ENCODE measurements around the gene PKN1.
"Not testable (repeated sequence)": the region's sequence is repeated elsewhere in the genome, so short reads cannot be mapped to it uniquely, and the experiment has no call there.

PKN1 gene

GRCh38 chr19:14433554-14434501, 722 bp downstream of the PKN1 start:
- peak; percentile 61 for DNase-seq

DNA sequence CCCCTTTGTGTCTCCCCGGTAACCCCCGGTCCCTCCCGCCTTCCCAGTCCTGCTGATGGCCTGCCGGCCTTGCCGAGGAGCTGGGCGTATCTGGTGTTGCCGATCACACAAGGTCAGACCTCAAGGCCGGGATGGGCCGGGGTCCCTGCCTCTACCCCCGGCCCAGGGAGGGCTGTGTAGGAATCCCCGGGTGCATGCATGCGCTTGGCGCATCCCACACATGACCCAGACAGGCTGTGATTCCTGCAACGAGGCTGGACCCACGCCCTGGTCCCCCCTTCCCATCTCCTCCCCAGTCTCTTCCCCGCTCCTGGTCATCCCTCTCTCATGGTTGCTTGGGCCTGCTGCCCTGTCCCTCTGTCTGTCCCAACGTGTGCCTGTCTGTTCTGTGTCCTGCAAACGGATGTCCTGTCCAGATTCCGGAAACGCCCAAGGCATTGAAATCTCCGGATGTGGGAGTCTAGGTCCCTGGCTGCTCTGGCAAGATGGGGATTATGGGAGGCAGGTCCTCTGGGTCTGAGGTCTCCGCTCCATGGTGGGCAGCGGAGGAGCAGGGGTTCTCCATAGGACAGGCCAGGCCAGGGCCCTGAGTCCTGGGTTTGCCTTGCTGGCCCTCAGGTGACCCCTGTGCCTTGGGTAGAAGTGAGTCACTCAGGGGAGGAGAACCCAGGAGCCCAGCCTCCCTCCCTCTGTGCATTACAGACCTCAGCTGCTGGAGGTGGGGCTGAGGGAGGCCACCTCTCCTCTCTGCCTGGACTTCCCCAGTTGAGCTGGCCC, 1.6 kb downstream of the PKN1 start:
- DNase-seq: peak; percentile 48

DNA sequence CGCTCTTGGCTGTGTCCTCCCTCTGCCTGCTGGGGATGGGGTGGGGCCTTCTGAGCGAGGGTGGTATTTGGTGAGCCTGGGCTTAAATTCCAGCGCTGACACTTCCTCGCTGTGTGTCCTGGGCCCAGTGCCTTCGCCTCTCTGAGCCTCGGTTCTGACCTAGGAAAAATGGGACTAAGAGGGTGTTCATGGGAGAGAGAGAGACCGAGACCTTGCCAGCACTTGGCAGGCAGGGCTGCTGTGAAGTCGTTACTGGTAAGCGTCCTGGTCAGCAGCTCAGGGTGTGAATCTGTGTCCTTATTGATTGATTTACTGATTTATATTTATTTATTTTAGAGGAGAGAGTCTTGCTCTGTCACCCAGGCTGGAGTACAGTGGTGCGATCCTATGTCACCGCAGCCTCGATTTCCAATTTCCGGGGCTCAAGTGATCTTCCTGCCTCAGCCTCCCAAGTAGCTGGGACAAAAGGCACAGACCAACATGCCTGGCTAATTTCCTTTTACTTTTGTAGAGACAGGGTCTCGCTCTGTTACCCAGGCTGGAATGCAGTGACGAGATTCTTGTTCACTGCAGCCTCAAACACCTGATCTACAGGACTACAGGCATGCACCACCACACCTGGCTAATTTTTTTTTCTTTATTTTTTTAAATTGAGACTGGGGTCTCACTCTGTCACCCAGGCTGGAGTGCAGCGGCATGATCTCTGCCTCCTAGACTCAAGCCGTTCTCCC, 2.4 kb downstream of the PKN1 start:
- DNase-seq: no peak

- no peak for DNase-seq
Measured at GRCh38 chr19:14437578-14438140, 4.6 kb downstream of the PKN1 start.

- DNase-seq: no peak
Measured at GRCh38 chr19:14439014-14439413, 5.9 kb downstream of the PKN1 start.

DNA sequence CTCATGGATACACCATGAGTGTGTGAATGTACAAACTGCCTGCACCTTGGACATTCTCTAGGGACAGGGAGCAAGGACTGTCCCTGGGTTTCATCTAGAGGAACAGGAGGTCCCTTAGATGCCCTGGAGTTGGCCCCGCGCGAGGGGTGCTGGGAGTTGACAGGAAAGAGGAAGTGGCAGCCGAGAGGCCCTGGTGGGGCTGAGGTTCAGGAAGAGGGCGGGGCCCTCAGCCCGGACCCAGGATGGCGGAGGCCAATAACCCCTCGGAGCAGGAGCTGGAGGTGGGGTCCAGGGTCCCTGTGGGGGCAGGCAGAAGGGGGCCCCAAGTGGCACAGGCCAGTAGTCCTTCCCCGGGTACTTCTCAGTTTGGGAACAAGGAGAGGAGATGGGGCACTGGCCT, 6.9 kb downstream of the PKN1 start:
- peak; percentile 79 for DNase-seq

GRCh38 chr19:14441041-14441938, 8.2 kb downstream of the PKN1 start:
- DNase-seq: no peak

DNA sequence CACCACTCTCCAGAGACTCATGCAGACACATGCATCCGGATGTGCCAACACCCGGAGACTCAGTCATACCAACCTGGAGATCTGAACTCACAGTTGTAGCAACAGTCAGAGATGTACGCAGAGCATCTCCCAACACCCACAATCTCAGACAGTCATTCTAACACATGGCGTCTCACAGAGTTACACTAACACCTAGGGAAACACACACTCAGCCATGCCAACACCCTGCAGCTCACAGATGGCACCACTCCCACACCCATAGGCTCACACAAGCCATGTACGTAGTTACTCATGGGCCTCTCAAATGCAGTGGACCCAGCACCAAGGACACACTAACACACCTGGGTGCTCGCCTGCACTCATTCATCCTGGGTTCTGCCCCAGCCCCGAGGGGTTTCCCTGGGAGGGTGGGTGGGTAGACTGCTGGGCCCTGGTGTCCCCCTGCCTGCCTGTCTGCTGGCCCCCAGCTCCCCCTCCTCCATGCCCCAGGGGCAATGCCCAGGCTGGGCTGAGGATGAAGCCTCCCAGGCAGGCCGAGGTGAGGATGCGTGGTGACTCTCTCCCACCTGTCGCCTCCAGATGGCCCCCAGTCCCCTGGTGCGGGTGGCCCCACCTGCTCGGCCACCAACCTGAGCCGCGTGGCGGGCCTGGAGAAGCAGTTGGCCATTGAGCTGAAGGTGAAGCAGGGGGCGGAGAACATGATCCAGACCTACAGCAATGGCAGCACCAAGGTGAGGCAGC, 10.0 kb downstream of the PKN1 start:
- DNase-seq: no peak

DNA sequence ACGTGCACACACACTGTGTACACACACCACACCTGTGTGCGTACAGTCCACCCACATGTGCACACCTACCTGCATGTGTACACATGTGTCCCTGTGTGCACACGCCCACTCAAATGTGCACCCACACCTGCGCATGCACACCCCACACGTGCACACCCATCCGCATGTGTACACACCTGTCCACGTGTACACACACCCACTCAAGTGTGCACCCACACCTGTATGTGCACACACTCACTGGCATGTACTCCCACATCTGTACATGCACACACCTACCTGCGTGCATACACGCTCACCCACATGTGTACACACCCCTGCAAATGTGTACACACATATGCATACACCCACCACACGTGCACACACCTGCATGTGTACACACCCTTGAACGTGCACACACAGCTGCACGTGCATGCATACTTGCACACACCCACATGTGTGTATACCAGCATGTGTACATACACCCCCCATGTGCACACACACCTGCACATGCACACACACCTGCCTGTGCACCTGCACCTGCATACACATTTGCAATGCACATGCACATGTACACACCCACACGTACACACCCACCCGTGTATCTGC, 10.6 kb downstream of the PKN1 start:
- DNase-seq: no peak

- DNase-seq: no peak
Measured at GRCh38 chr19:14446336-14447036, 13.4 kb downstream of the PKN1 start.

GRCh38 chr19:14449321-14449720, 16.2 kb downstream of the PKN1 start:
- DNase-seq: no peak

DNA sequence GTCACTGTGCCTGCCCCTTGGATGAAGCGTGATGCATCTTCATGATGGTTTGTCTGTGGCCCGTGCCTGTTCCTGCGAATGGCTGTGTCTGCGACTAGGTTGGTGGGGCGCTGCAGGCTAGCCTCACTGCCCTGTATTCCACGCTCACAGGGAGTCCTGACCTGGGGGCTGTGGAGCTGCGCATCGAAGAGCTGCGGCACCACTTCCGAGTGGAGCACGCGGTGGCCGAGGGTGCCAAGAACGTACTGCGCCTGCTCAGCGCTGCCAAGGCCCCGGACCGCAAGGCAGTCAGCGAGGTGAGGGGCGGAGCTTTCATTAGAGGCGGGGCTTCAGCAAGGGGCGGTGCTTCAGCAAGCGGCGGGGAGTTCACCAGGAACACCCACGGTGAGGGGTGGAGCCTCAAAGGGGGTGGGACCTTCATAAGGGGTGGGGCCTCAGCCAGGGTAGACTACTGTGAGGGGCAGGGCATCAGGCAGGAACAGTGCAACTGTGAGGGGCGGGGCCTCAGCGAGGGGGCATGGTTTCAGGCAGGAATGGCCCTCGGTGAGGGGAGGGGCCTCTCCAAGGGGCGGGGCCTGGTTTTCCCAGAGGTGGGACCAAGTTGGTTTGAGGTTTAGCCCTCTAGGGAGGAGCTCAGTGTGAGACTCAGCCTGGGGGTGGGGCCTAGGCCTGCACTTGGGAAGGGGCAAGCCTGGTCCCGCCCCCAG, 17.2 kb downstream of the PKN1 start:
- DNase-seq: peak; percentile 74

- no peak for DNase-seq
Measured at GRCh38 chr19:14450876-14451275, 17.8 kb downstream of the PKN1 start.

DNA sequence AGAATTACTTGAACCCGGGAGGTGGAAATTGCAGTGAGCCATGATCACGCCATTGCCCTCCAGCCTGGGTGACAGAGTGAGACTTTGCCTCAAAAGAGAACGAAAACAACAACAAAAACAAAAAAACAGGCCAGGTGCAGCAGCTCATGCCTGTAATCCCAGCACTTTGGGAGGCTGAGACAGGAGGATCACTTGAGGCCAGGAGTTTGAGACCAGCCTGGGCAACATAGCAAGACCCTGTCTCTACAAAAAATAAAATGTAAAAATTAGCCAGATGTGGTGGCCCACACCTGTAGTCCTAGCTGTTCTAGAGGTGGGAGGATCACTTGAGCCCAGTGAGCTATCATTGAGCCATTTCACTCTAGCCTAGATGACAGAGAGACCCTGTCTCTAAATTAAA, 19.2 kb downstream of the PKN1 start:
- not testable (repeated sequence) for DNase-seq

DNA sequence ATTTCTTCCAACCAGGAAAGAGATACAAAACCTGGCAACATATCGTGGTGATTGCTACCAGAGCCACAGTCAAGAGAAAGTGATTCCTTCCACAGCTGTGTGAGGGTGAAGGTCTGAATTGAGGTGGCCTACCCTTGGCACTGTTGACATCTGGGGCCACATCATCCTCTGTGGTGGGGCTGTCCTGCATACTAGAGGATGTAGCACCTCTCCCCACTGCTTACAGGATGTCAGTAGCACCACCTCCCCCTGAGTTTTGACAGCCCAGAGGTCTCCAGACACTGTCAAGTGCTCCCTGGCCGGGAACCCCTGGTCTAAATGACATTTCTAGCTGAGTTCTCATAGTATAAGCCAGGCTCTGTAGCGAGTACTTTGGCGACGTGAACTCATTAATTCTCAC, 26.6 kb downstream of the PKN1 start:
- DNase-seq: peak; percentile 60

- DNase-seq: no peak
Measured at GRCh38 chr19:14460935-14461334, 27.8 kb downstream of the PKN1 start.

DNA sequence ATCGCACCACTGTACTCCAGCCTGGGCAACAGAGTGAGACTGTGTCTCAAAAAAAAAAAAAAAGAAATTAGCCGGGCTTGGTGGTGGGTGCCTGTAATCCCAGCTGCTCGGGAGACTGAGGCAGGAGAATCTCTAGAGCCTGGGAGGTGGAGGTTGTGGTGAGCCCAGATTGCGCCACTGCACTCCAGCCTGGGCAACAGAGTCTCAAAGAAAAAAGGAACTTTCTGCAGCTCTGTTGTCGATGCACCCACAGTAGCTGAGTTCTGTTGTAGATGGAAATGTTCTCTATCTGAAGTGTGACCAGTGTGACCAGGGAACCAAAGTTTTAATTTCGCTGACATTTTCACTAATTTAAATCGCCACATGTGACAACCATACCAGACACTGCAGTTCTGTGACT, 29.3 kb downstream of the PKN1 start:
- not testable (repeated sequence) for DNase-seq

DNA sequence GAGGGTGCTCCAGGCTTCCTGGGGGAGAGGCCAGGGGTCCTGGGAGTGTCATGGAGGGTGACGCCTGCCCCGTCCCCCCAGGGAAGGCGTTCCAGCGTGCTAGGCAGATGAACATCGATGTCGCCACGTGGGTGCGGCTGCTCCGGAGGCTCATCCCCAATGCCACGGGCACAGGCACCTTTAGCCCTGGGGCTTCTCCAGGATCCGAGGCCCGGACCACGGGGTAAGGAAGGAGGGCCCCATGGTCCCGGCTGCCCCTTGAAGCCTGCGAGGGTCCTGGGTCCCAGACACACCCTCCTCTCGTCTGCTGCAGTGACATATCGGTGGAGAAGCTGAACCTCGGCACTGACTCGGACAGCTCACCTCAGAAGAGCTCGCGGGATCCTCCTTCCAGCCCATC, 30.6 kb downstream of the PKN1 start:
- no peak for DNase-seq

- no peak for DNase-seq
Measured at GRCh38 chr19:14467391-14467790, 34.3 kb downstream of the PKN1 start.

Data from CD4-positive, alpha-beta T cell treated with Interleukin-12 subunit alpha and Interleukin-12 subunit beta, for 1 hour (primary cell).